ENCODE results near the gene NSD2. TPM values are rescaled to one million over a fixed set of nuclear protein-coding genes. Genes with fewer than 3 reads are reported as not detected.
"Not testable (repeated sequence)": the region's sequence is repeated elsewhere in the genome, so short reads cannot be mapped to it uniquely, and the experiment has no call there.

Gene NSD2
- polyA plus RNA-seq, 2 donors: 11.9 to 14.1 TPM

GRCh38 chr4:2008671-2008920, 137.4 kb downstream of the NSD2 start:
- Histone ChIP-seq H3K27ac (ENCODE audit: low read depth in 2 of 2, low read length in 1 of 2) (peak overlapping the region; percentile 96 to 99), H3K27me3 (ENCODE audit: control insufficient read depth in 1 of 2, insufficient read depth in 2 of 2, low read length in 2 of 2) (no peaks in the 10 kb centered on the region)
- 0 to 1% methylated on average over 22 to 27 of the region's 27 CpGs for WGBS, 2 donors

GRCh38 chr4:2008921-2009650, 137.9 kb downstream of the NSD2 start, which contains the start of gene NELFA:
Gene NELFA, minus strand, starts transcription at chr4:2008974. Its CDS starts 15 bp downstream, at chr4:2008959.
- Histone ChIP-seq H3K27ac (ENCODE audit: low read depth in 2 of 2, low read length in 1 of 2) (peak within 1 kb of the TSS; percentile 96 to 99), H3K4me1 (ENCODE audit: control insufficient read depth in 2 of 2, insufficient read depth in 2 of 2, low read length in 1 of 2) (peaks cover 2 to 7% of the 10 kb centered on the region in 2 donors), H3K27me3 (ENCODE audit: control insufficient read depth in 1 of 2, insufficient read depth in 2 of 2, low read length in 2 of 2) (no peaks in the 10 kb centered on the region), H3K36me3 (ENCODE audit: control insufficient read depth in 2 of 2, insufficient read depth in 2 of 2, low read length in 1 of 2) (no peaks in the 10 kb centered on the region), H3K4me3 (ENCODE audit: low read depth in 1 of 2, low read length in 2 of 2) (peak within 1 kb of the TSS; percentile 93 to 97), H3K9me3 (ENCODE audit: control insufficient read depth in 2 of 2, insufficient read depth in 1 of 2, low read depth in 1 of 2, low read length in 1 of 2) (no peaks in the 10 kb centered on the region)
- WGBS, 2 donors: 0 to 1% methylated on average over 89 to 95 of the region's 95 CpGs

More at GRCh38 chr4:2008671-2008920, 137.4 kb downstream of the NSD2 start:
- no peaks in the 10 kb centered on the region for H3K9me3 ChIP-seq (ENCODE audit: control insufficient read depth in 2 of 2, insufficient read depth in 1 of 2, low read depth in 1 of 2, low read length in 1 of 2)
- no peaks in the 10 kb centered on the region for H3K36me3 ChIP-seq (ENCODE audit: control insufficient read depth in 2 of 2, insufficient read depth in 2 of 2, low read length in 1 of 2)
- H3K4me3 ChIP-seq (ENCODE audit: low read depth in 1 of 2, low read length in 2 of 2): peak overlapping the region; percentile 93 to 97
- H3K4me1 ChIP-seq (ENCODE audit: control insufficient read depth in 2 of 2, insufficient read depth in 2 of 2, low read length in 1 of 2): peaks cover 2 to 7% of the 10 kb centered on the region in 2 donors

GRCh38 chr4:2009651-2010233, 138.5 kb downstream of the NSD2 start:
- Histone ChIP-seq H3K27ac (ENCODE audit: low read depth in 2 of 2, low read length in 1 of 2) (peak overlapping the region; percentile 96 to 99), H3K4me1 (ENCODE audit: control insufficient read depth in 2 of 2, insufficient read depth in 2 of 2, low read length in 1 of 2) (peaks cover 2 to 7% of the 10 kb centered on the region in 2 donors), H3K9me3 (ENCODE audit: control insufficient read depth in 2 of 2, insufficient read depth in 1 of 2, low read depth in 1 of 2, low read length in 1 of 2) (no peaks in the 10 kb centered on the region), H3K4me3 (ENCODE audit: low read depth in 1 of 2, low read length in 2 of 2) (peak overlapping the region; percentile 93 to 97), H3K27me3 (ENCODE audit: control insufficient read depth in 1 of 2, insufficient read depth in 2 of 2, low read length in 2 of 2) (no peaks in the 10 kb centered on the region), H3K36me3 (ENCODE audit: control insufficient read depth in 2 of 2, insufficient read depth in 2 of 2, low read length in 1 of 2) (no peaks in the 10 kb centered on the region)
- 6 to 7% methylated on average over 23 of the region's 23 CpGs for WGBS, 2 donors

- no peak overlapping the region for H3K27ac ChIP-seq (ENCODE audit: low read depth in 2 of 2, low read length in 1 of 2)
- no peaks in the 10 kb centered on the region for H3K9me3 ChIP-seq (ENCODE audit: control insufficient read depth in 2 of 2, insufficient read depth in 1 of 2, low read depth in 1 of 2, low read length in 1 of 2)
- WGBS, 2 donors: 89 to 93% methylated on average over 3 of the region's 3 CpGs
- H3K27me3 ChIP-seq (ENCODE audit: control insufficient read depth in 1 of 2, insufficient read depth in 2 of 2, low read length in 2 of 2): no peaks in the 10 kb centered on the region
- peaks cover 2 to 3% of the 10 kb centered on the region in 2 donors for H3K4me1 ChIP-seq (ENCODE audit: control insufficient read depth in 2 of 2, insufficient read depth in 2 of 2, low read length in 1 of 2)
- H3K36me3 ChIP-seq (ENCODE audit: control insufficient read depth in 2 of 2, insufficient read depth in 2 of 2, low read length in 1 of 2): no peaks in the 10 kb centered on the region
- H3K4me3 ChIP-seq (ENCODE audit: low read depth in 1 of 2, low read length in 2 of 2): no peak overlapping the region
These were observed 140.4 kb downstream of the NSD2 start for GRCh38 chr4:2011583-2011982.

GRCh38 chr4:2015008-2015407, 143.8 kb downstream of the NSD2 start:
- no peaks in the 10 kb centered on the region for H3K27me3 ChIP-seq (ENCODE audit: control insufficient read depth in 1 of 2, insufficient read depth in 2 of 2, low read length in 2 of 2)
- 69 to 74% methylated on average over 4 of the region's 4 CpGs for WGBS, 2 donors

GRCh38 chr4:2021358-2022018, 150.3 kb downstream of the NSD2 start:
- H3K27ac ChIP-seq (ENCODE audit: low read depth in 2 of 2, low read length in 1 of 2); H3K27me3 ChIP-seq (ENCODE audit: control insufficient read depth in 1 of 2, insufficient read depth in 2 of 2, low read length in 2 of 2); H3K4me1 ChIP-seq (ENCODE audit: control insufficient read depth in 2 of 2, insufficient read depth in 2 of 2, low read length in 1 of 2); H3K36me3 ChIP-seq (ENCODE audit: control insufficient read depth in 2 of 2, insufficient read depth in 2 of 2, low read length in 1 of 2); H3K4me3 ChIP-seq (ENCODE audit: low read depth in 1 of 2, low read length in 2 of 2); H3K9me3 ChIP-seq (ENCODE audit: control insufficient read depth in 2 of 2, insufficient read depth in 1 of 2, low read depth in 1 of 2, low read length in 1 of 2): not testable (repeated sequence)
- 33 to 38% methylated on average over 15 of the region's 15 CpGs for WGBS, 2 donors

More at GRCh38 chr4:2015008-2015407, 143.8 kb downstream of the NSD2 start:
- H3K4me3 ChIP-seq (ENCODE audit: low read depth in 1 of 2, low read length in 2 of 2): no peak overlapping the region
- no peaks in the 10 kb centered on the region for H3K9me3 ChIP-seq (ENCODE audit: control insufficient read depth in 2 of 2, insufficient read depth in 1 of 2, low read depth in 1 of 2, low read length in 1 of 2)
- H3K36me3 ChIP-seq (ENCODE audit: control insufficient read depth in 2 of 2, insufficient read depth in 2 of 2, low read length in 1 of 2): no peaks in the 10 kb centered on the region
- no peak overlapping the region for H3K27ac ChIP-seq (ENCODE audit: low read depth in 2 of 2, low read length in 1 of 2)
- no peaks in the 10 kb centered on the region for H3K4me1 ChIP-seq (ENCODE audit: control insufficient read depth in 2 of 2, insufficient read depth in 2 of 2, low read length in 1 of 2)

- Histone ChIP-seq H3K9me3 (ENCODE audit: control insufficient read depth in 2 of 2, insufficient read depth in 1 of 2, low read depth in 1 of 2, low read length in 1 of 2) (no peaks in the 10 kb centered on the region), H3K27ac (ENCODE audit: low read depth in 2 of 2, low read length in 1 of 2) (no peak overlapping the region), H3K27me3 (ENCODE audit: control insufficient read depth in 1 of 2, insufficient read depth in 2 of 2, low read length in 2 of 2) (peaks cover 0 to 4% of the 10 kb centered on the region in 2 donors), H3K4me1 (ENCODE audit: control insufficient read depth in 2 of 2, insufficient read depth in 2 of 2, low read length in 1 of 2) (no peaks in the 10 kb centered on the region), H3K4me3 (ENCODE audit: low read depth in 1 of 2, low read length in 2 of 2) (no peak overlapping the region), H3K36me3 (ENCODE audit: control insufficient read depth in 2 of 2, insufficient read depth in 2 of 2, low read length in 1 of 2) (no peaks in the 10 kb centered on the region)
These were observed 153.5 kb downstream of the NSD2 start for GRCh38 chr4:2024683-2025082.

GRCh38 chr4:2025817-2026216, 154.6 kb downstream of the NSD2 start:
- H3K36me3 ChIP-seq (ENCODE audit: control insufficient read depth in 2 of 2, insufficient read depth in 2 of 2, low read length in 1 of 2): no peaks in the 10 kb centered on the region
- H3K9me3 ChIP-seq (ENCODE audit: control insufficient read depth in 2 of 2, insufficient read depth in 1 of 2, low read depth in 1 of 2, low read length in 1 of 2): no peaks in the 10 kb centered on the region
- H3K27me3 ChIP-seq (ENCODE audit: control insufficient read depth in 1 of 2, insufficient read depth in 2 of 2, low read length in 2 of 2): peaks cover 0 to 4% of the 10 kb centered on the region in 2 donors
- H3K4me3 ChIP-seq (ENCODE audit: low read depth in 1 of 2, low read length in 2 of 2): no peak overlapping the region
- H3K27ac ChIP-seq (ENCODE audit: low read depth in 2 of 2, low read length in 1 of 2): no peak overlapping the region
- H3K4me1 ChIP-seq (ENCODE audit: control insufficient read depth in 2 of 2, insufficient read depth in 2 of 2, low read length in 1 of 2): no peaks in the 10 kb centered on the region

GRCh38 chr4:2027120-2027519, 155.9 kb downstream of the NSD2 start:
- H3K4me1 ChIP-seq (ENCODE audit: control insufficient read depth in 2 of 2, insufficient read depth in 2 of 2, low read length in 1 of 2); H3K36me3 ChIP-seq (ENCODE audit: control insufficient read depth in 2 of 2, insufficient read depth in 2 of 2, low read length in 1 of 2); H3K9me3 ChIP-seq (ENCODE audit: control insufficient read depth in 2 of 2, insufficient read depth in 1 of 2, low read depth in 1 of 2, low read length in 1 of 2); H3K27me3 ChIP-seq (ENCODE audit: control insufficient read depth in 1 of 2, insufficient read depth in 2 of 2, low read length in 2 of 2); H3K4me3 ChIP-seq (ENCODE audit: low read depth in 1 of 2, low read length in 2 of 2); H3K27ac ChIP-seq (ENCODE audit: low read depth in 2 of 2, low read length in 1 of 2): not testable (repeated sequence)
- WGBS, 2 donors: 76 to 81% methylated on average over 4 of the region's 4 CpGs

GRCh38 chr4:2031161-2031560, 160.0 kb downstream of the NSD2 start:
- not testable (repeated sequence) for H3K27ac ChIP-seq (ENCODE audit: low read depth in 2 of 2, low read length in 1 of 2); H3K36me3 ChIP-seq (ENCODE audit: control insufficient read depth in 2 of 2, insufficient read depth in 2 of 2, low read length in 1 of 2); H3K4me1 ChIP-seq (ENCODE audit: control insufficient read depth in 2 of 2, insufficient read depth in 2 of 2, low read length in 1 of 2); H3K9me3 ChIP-seq (ENCODE audit: control insufficient read depth in 2 of 2, insufficient read depth in 1 of 2, low read depth in 1 of 2, low read length in 1 of 2); H3K27me3 ChIP-seq (ENCODE audit: control insufficient read depth in 1 of 2, insufficient read depth in 2 of 2, low read length in 2 of 2); H3K4me3 ChIP-seq (ENCODE audit: low read depth in 1 of 2, low read length in 2 of 2)
